K562 (cell line): Measurements from ENCODE around the gene VIT. TPM values are rescaled to one million over a fixed set of nuclear protein-coding genes. Genes with fewer than 3 reads are reported as not detected.

Experiments
- ATAC-seq: fragments of 200-7000 bp; cut with Tn5 transposase; 3 replicates; pipeline ENCODE4 v1.9.1; 2020; ENCODE audit warnings: moderate library complexity
- BruUV-seq: library from RNA; stranded (reverse); fragments of 400-500 nt; replicated peaks from 2 replicates; lab custom pipeline; 2021; lab: Mats Ljungman, UMichigan
- CTCF ChIA-PET: fragments of 300-600 bp; formaldehyde crosslinking; extraction: SDS; loops from one replicate; lab custom pipeline; 2021; ENCODE audit warnings: low intra/inter-chr PET ratio; lab: Yijun Ruan, JAX
- POLR2A ChIA-PET: fragments of 300-600, 350-650 bp; sonication (Branson Sonifier 250); formaldehyde crosslinking; extraction: SDS; loops from one replicate; lab custom pipeline; 2021; ENCODE audit warnings: antibody characterized with exemption, inconsistent platforms; lab: Yijun Ruan, JAX
- DNase-seq, 4 experiments: peaks; one replicate each; pipeline versions ENCODE4 v3.0.0 to v3.0.0-alpha.2; 2011 to 2018; ENCODE audit warnings: low spot score in 3 of 4, mixed read lengths in 3 of 4; ENCODE audit errors: extremely low read depth in 1 of 4
- FAIRE-seq: peaks from 2 replicates; lab custom pipeline; 2011; peaks lifted over from hg19 to GRCh38; lab: Jason Lieb, UNC
- H2AFZ ChIP-seq: 2 replicates; pipeline ENCODE4 v1.6.0; 2011; ENCODE audit warnings: low read depth, low read length, control low read depth, inconsistent platforms
- H3K27ac ChIP-seq: fragments of 200-600 bp; 3 replicates; pipeline ENCODE4 v1.8.0; 2011; ENCODE audit warnings: low read depth, mild to moderate bottlenecking, control low read depth, inconsistent platforms, low read length, moderate library complexity, mixed read lengths; ENCODE audit errors: extremely low read depth
- H3K27me3 ChIP-seq, 2 experiments: fragments of 300-600 bp in 1 of 2; 2 replicates in 1 of 2; 3 replicates in 1 of 2; pipeline versions ENCODE4 v1.6.0 to v1.8.0; 2011; ENCODE audit warnings: inconsistent platforms in 2 of 2, low read length in 2 of 2, mild to moderate bottlenecking in 1 of 2, mixed read lengths in 1 of 2, moderate library complexity in 1 of 2; ENCODE audit not compliant: control insufficient read depth in 2 of 2, insufficient read depth in 2 of 2
- H3K36me3 ChIP-seq: fragments of 300-600 bp; 3 replicates; pipeline ENCODE4 v1.8.0; 2011; ENCODE audit warnings: mild to moderate bottlenecking, low read length, inconsistent platforms; ENCODE audit not compliant: control insufficient read depth, insufficient read depth
- H3K4me1 ChIP-seq, 2 experiments: fragments of 200-600 bp in 1 of 2; replicated peaks in 1 of 2; 2 replicates in 1 of 2; 3 replicates in 1 of 2; pipeline versions ENCODE4 v1.5.1 to v1.8.0; 2011; ENCODE audit warnings: inconsistent platforms in 2 of 2, low read length in 2 of 2, mild to moderate bottlenecking in 1 of 2, mixed read lengths in 1 of 2, moderate library complexity in 1 of 2; ENCODE audit not compliant: control insufficient read depth in 2 of 2, insufficient read depth in 2 of 2
- H3K4me2 ChIP-seq: 2 replicates; pipeline ENCODE4 v1.6.1; 2011; ENCODE audit warnings: low read length, control low read depth, inconsistent platforms, mixed read lengths; ENCODE audit not compliant: insufficient read depth
- H3K4me3 ChIP-seq: fragments of 200-600 bp; sonication (generic), shearing (Covaris generic); 2 replicates; pipeline ENCODE4 v1.5.1; 2016; ENCODE audit warnings: control low read depth, inconsistent platforms
- H3K79me2 ChIP-seq: fragments of 200-600 bp; 3 replicates; pipeline ENCODE4 v1.8.0; 2011; ENCODE audit warnings: low read length, inconsistent platforms; ENCODE audit not compliant: control insufficient read depth, insufficient read depth
- H3K9ac ChIP-seq, 2 experiments: 2 replicates each; pipeline versions ENCODE4 v1.6.0 to v1.6.1; 2011; ENCODE audit warnings: low read depth in 2 of 2, low read length in 2 of 2, control low read depth in 1 of 2, inconsistent platforms in 1 of 2, mild to moderate bottlenecking in 1 of 2, mixed read lengths in 1 of 2; ENCODE audit not compliant: insufficient read depth in 1 of 2
- H3K9me1 ChIP-seq: one replicate; pipeline ENCODE4 v1.6.0; 2011; ENCODE audit warnings: inconsistent platforms, mild to moderate bottlenecking, low read length, moderate library complexity; ENCODE audit not compliant: control insufficient read depth, insufficient read depth
- H3K9me3 ChIP-seq: replicated peaks from 2 replicates; pipeline ENCODE4 v1.5.1; 2011; ENCODE audit warnings: low read depth, low read length, inconsistent platforms; ENCODE audit not compliant: control insufficient read depth, insufficient read depth
- H4K20me1 ChIP-seq: replicated peaks from 2 replicates; pipeline ENCODE4 v1.6.1; 2011; ENCODE audit warnings: low read length, inconsistent platforms, mixed read lengths; ENCODE audit not compliant: control insufficient read depth, insufficient read depth
- PRMT5 ChIP-seq: sonication (generic); formaldehyde crosslinking; IDR thresholded peaks from 2 replicates; pipeline ENCODE4 v1.5.0; 2020; ENCODE audit warnings: missing genetic modification reagents
- ZNF583 ChIP-seq: fragments of 250-450 bp; sonication (Bioruptor Pico); IDR thresholded peaks from 2 replicates; pipeline ENCODE4 v1.4.0; 2020
- ZNF589 ChIP-seq: fragments of 200-800 bp; sonication (Bioruptor generic); IDR thresholded peaks from 2 replicates; pipeline ENCODE4 v1.6.1; 2016; ENCODE audit warnings: low read depth, missing genetic modification characterization, missing compliant biosample characterization
- WGBS: fragments of 100-300 bp; shearing (Covaris generic); methylation state at CpG from one replicate; pipeline ENCODE4 v1.1.6; 2016; ENCODE audit warnings: low coverage, mixed read lengths; ENCODE audit not compliant: insufficient coverage; ENCODE audit errors: missing lambda C conversion rate; 5-methylcytosine and 5-hydroxymethylcytosine counted together
- in situ Hi-C: fragments of 300-500 bp; cut with MboI; formaldehyde crosslinking; loops from 4 replicates; pipeline ENCODE4 v1.15.0; 2018; ENCODE audit warnings: inconsistent platforms, mixed read lengths
- intact Hi-C: fragments of 100-400 bp; cut with micrococcal nuclease; formaldehyde crosslinking; loops from 2 replicates; pipeline ENCODE4 v1.14.2; 2022
- polyA plus RNA-seq, 8 experiments: library from polyadenylated mRNA; depleted of rRNA in 4 of 8; stranded (reverse) in 5 of 8; unstranded in 3 of 8; fragments of >200 nt; fragmentation: Nextera tagmentation in 2 of 8; fragmentation: Illumina TruSeq in 1 of 8; extraction: Ambion mirVana in 2 of 8; extraction: Trizol in 1 of 8; gene quantifications; 2 replicates each; pipeline versions ENCODE4 v1.2.1 to v1.2.3, GENCODE V29; 2011 to 2014; ENCODE audit warnings: inconsistent platforms in 1 of 8, missing spikeins in 1 of 8
- total RNA-seq, 7 experiments: library from RNA; depleted of rRNA in 6 of 7; stranded (reverse); fragments of >200 nt in 6 of 7; fragmentation: Illumina TruSeq in 2 of 7; extraction: Trizol in 2 of 7; gene quantifications; 2 replicates each; pipeline versions ENCODE4 v1.2.1 to v1.2.3, GENCODE V29; 2011 to 2021; ENCODE audit warnings: low replicate concordance in 1 of 7
- TF ChIP-seq, protein P1 (sequence below): fragments of 450-650 bp; IDR thresholded peaks from 2 replicates; pipeline ENCODE4 v1.7.0; 2016; ENCODE audit warnings: borderline replicate concordance
- TF ChIP-seq, protein P2 (sequence below): sonication (generic); formaldehyde crosslinking; IDR thresholded peaks from 2 replicates; pipeline ENCODE4 v1.8.0; 2022; ENCODE audit warnings: mild to moderate bottlenecking, low read depth, missing genetic modification reagents
- TF ChIP-seq, protein P3 (sequence below): sonication (generic); formaldehyde crosslinking; IDR thresholded peaks from 2 replicates; pipeline ENCODE4 v1.8.0; 2022; ENCODE audit warnings: missing genetic modification reagents, mild to moderate bottlenecking, borderline replicate concordance

The VIT gene
- total and polyA plus RNA-seq, 9 of the 15 experiments (the other 6 are each of a cell fraction or from before 2014, with no cell fraction given) = not detected

DNA sequence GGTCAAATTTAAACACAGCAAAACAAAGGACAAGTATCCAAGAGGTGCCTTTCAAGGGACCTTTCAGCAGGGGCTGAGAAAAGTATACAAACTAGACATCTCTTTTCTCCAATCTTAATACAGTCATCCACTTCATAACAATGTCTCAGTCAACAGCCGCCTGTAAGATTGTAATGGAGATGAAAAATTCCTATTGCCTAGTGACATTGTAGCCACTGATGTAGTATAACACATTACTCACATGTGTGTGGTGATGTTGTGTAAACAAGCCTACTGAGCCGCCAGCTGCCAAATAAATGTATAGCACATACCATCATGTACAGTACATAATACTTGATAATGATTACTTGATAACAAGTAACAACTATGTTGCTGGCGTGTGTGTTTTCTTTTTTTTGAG, 31.0 kb downstream of the VIT start:
- H3K4me2 ChIP-seq = no peak overlapping the region
- POLR2A ChIA-PET = interaction anchor here (1.0 kb wide), 1 partner anchor 261 kb away, joined by 3 read pairs; no protein-coding TSS in a partner anchor
- ATAC-seq (no peak), FAIRE-seq (no peak), DNase-seq (no peak)
- intact Hi-C loops (no loop called here), in situ Hi-C loops (no loop called here)
- no peak overlapping the region for H3K4me3 ChIP-seq
- CTCF ChIA-PET = no interaction called here
- no peaks in the 10 kb centered on the region for H4K20me1 ChIP-seq
- H3K9me1 ChIP-seq = no peaks in the 10 kb centered on the region
- no peak overlapping the region for H3K27ac ChIP-seq
- H3K9ac ChIP-seq = no peak overlapping the region
- H3K9me3 ChIP-seq = no peaks in the 10 kb centered on the region
- H3K4me1 ChIP-seq = no peaks in the 10 kb centered on the region
- no peak overlapping the region for H2AFZ ChIP-seq
- WGBS = 0% methylated on average over 3 of the region's 3 CpGs
- no TSS peak for BruUV-seq
- H3K36me3 ChIP-seq = no peaks in the 10 kb centered on the region
- no peak for TF ChIP-seq ZNF583
- TF ChIP-seq, protein P1, sequence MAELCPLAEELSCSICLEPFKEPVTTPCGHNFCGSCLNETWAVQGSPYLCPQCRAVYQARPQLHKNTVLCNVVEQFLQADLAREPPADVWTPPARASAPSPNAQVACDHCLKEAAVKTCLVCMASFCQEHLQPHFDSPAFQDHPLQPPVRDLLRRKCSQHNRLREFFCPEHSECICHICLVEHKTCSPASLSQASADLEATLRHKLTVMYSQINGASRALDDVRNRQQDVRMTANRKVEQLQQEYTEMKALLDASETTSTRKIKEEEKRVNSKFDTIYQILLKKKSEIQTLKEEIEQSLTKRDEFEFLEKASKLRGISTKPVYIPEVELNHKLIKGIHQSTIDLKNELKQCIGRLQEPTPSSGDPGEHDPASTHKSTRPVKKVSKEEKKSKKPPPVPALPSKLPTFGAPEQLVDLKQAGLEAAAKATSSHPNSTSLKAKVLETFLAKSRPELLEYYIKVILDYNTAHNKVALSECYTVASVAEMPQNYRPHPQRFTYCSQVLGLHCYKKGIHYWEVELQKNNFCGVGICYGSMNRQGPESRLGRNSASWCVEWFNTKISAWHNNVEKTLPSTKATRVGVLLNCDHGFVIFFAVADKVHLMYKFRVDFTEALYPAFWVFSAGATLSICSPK = no peak
- TF ChIP-seq, protein P2, sequence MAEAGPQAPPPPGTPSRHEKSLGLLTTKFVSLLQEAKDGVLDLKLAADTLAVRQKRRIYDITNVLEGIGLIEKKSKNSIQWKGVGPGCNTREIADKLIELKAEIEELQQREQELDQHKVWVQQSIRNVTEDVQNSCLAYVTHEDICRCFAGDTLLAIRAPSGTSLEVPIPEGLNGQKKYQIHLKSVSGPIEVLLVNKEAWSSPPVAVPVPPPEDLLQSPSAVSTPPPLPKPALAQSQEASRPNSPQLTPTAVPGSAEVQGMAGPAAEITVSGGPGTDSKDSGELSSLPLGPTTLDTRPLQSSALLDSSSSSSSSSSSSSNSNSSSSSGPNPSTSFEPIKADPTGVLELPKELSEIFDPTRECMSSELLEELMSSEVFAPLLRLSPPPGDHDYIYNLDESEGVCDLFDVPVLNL = no peak
- TF ChIP-seq PRMT5 (CRISPR knock-in tag) = no peak
- TF ChIP-seq, protein P3, sequence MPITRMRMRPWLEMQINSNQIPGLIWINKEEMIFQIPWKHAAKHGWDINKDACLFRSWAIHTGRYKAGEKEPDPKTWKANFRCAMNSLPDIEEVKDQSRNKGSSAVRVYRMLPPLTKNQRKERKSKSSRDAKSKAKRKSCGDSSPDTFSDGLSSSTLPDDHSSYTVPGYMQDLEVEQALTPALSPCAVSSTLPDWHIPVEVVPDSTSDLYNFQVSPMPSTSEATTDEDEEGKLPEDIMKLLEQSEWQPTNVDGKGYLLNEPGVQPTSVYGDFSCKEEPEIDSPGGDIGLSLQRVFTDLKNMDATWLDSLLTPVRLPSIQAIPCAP (CRISPR knock-in tag) = no peak
- TF ChIP-seq ZNF589 (CRISPR knock-in tag) = no peak
- H3K27me3 ChIP-seq = peaks cover 3 to 5% of the 10 kb centered on the region in 2 experiments; a peak in 2 of 5 replicates
- H3K79me2 ChIP-seq = no peaks in the 10 kb centered on the region
